Rectal smooth muscle tissue (tissue), 1 donor: ENCODE measurements around the gene SLC5A10.

Source experiments
- H3K27ac ChIP-seq: one replicate; pipeline ENCODE4 v1.7.0; 2013; ENCODE audit warnings: low read depth, low read length, inconsistent platforms
- H3K27me3 ChIP-seq: one replicate; pipeline ENCODE4 v1.7.0; 2013; ENCODE audit warnings: low read length; ENCODE audit not compliant: control insufficient read depth, insufficient read depth
- H3K36me3 ChIP-seq: one replicate; pipeline ENCODE4 v1.7.0; 2013; ENCODE audit warnings: low read length; ENCODE audit not compliant: control insufficient read depth, insufficient read depth
- H3K4me1 ChIP-seq: one replicate; pipeline ENCODE4 v1.7.0; 2013; ENCODE audit warnings: low read length; ENCODE audit not compliant: control insufficient read depth, insufficient read depth
- H3K4me3 ChIP-seq: one replicate; pipeline ENCODE4 v1.7.0; 2013; ENCODE audit warnings: low read length
- H3K9ac ChIP-seq: one replicate; pipeline ENCODE4 v1.7.0; 2013; ENCODE audit warnings: low read length

The SLC5A10 gene

DNA sequence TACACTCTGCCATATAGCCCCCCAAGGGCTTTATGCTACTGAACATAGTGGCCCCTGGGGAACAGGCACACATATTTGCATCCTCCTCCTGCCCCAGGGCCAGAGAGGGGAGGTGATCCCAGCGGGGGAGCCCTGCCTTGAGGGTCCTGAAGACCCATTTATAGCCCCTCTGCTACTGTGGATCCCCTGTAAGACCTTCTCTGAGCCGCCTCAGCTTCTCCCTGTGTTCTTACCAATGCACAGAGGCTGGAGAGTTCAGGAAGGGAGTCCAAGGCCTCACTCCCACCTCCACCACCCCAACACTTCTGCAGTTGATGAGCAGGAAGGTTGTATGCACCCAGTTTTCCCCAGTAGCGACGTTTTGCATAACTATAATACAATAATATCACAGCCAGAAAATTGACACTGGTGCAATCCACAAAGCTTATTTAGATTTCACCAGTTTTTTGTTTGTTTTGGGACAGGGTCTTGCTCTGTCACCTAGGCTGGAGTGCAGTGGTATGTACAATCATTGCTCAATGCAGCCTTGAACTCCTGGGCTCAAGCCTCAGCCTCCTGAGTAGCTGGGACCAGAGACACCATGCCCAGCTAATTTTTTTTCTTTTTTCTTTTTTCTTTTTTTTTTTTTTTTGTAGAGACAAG is 53.9 kb downstream of the SLC5A10 start:
- H3K27ac ChIP-seq, result no peak overlapping the region
- H3K9ac ChIP-seq, result no peak overlapping the region
- H3K36me3 ChIP-seq, result no peaks in the 10 kb centered on the region
- H3K4me3 ChIP-seq, result no peak overlapping the region
- H3K4me1 ChIP-seq, result peaks cover 4% of the 10 kb centered on the region
- no peaks in the 10 kb centered on the region for H3K27me3 ChIP-seq

DNA sequence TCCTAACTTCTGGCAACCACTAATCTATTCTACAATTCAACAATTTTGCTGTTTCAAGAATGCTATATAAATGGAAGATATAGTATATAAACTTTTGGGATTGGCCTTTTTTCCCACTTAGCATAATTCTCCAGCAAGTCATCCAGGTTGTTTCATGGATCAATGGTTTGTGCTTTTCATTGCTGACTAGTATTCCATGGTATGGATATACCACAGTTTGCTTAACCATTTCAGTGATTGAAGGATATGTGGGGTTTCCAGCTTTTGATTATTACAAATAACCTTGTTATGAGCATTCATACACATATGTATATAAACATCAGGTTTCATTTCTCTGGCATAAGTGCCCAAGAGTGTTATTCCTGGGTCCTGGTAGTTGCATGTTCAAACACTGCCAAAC is 54.7 kb downstream of the SLC5A10 start:
- peaks cover 4% of the 10 kb centered on the region for H3K4me1 ChIP-seq
- no peaks in the 10 kb centered on the region for H3K36me3 ChIP-seq
- no peak overlapping the region for H3K9ac ChIP-seq
- no peak overlapping the region for H3K4me3 ChIP-seq
- no peaks in the 10 kb centered on the region for H3K27me3 ChIP-seq
- no peak overlapping the region for H3K27ac ChIP-seq

DNA sequence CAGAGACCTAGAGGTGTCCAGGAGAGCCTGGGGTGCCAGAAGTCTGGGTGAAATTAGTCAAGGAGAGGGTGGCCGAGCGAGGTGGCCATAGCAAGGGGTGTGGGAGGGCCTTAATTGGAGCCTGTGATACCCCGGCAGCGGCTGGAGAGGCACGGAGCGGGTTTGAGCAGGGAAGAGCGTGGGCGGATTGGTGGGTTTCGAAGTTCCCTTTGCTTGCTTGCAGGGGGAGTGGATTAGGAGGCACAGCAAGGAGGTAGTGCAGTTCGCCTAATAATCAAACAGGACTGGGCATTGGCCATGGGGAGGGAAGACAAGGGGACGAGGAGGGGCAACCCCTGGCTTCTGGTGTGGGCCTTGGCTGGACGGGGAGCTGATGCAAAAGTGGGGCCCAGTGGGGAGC is 58.0 kb downstream of the SLC5A10 start:
- Histone ChIP-seq H3K4me3 (no peak overlapping the region), H3K27me3 (no peaks in the 10 kb centered on the region), H3K36me3 (no peaks in the 10 kb centered on the region), H3K27ac (no peak overlapping the region), H3K4me1 (peaks cover under 1% of the 10 kb centered on the region), H3K9ac (no peak overlapping the region)

DNA sequence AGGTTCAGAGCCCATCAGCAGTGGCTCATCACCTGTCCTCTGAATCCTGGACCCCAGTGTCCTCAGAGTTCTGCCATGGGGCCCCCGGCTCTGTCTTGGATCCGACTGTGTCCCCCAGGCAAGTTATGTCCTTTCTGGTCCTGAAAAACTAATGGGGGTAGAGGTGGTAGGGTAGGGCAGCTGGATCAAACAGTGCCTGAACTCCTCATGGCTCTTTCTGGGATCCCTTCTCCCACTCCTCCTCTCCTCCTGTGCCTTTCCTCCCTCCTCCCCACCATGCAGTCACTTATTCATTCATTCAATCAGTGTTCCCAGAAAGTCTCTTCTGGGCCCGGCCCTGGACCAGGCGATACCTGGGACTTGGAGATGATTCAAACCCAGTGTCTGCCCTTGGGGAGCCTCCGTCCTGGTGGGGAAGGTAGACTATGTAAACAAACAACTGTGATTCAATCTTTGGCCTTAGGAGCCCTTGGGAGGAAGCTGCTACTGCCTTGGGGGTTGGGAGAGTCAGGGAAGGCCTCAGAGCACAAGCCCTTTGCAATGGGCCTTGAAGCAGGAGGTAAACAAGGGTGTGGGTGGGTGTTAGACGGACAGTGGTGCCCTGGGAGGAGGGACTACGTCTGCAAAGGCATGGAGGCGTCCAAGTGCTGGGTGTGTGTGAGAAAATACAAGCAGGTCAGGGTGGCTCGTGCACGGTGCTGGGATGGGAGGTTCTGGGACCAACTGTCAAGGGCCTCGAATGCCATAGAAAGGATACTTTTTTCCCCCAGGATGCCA is 59.0 kb downstream of the SLC5A10 start:
- no peaks in the 10 kb centered on the region for H3K36me3 ChIP-seq
- no peak overlapping the region for H3K27ac ChIP-seq
- no peak overlapping the region for H3K9ac ChIP-seq
- H3K27me3 ChIP-seq, result no peaks in the 10 kb centered on the region
- no peak overlapping the region for H3K4me3 ChIP-seq
- H3K4me1 ChIP-seq, result no peaks in the 10 kb centered on the region

DNA sequence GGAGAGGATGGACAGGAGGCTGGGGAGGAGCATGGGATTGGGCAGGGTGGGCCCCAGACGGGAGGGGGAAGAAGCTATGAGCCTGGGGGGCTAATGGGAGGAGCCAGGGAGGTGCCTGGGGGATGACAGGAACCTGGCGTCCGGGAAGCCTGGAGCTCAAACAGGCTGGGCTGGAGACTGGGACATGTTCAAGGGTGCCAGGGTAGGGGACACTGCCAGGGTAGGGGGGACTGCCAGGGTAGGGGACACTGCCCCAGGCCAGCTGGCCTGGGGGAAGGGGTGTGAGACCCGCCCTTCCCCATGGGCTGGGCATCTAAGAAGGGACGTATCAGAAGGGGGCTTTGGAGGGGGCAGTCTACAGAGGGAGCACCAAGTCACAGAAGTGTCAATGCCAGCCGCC is 59.6 kb downstream of the SLC5A10 start:
- H3K4me3 ChIP-seq, result no peak overlapping the region
- H3K9ac ChIP-seq, result no peak overlapping the region
- no peak overlapping the region for H3K27ac ChIP-seq
- no peaks in the 10 kb centered on the region for H3K27me3 ChIP-seq
- H3K36me3 ChIP-seq, result no peaks in the 10 kb centered on the region
- no peaks in the 10 kb centered on the region for H3K4me1 ChIP-seq

DNA sequence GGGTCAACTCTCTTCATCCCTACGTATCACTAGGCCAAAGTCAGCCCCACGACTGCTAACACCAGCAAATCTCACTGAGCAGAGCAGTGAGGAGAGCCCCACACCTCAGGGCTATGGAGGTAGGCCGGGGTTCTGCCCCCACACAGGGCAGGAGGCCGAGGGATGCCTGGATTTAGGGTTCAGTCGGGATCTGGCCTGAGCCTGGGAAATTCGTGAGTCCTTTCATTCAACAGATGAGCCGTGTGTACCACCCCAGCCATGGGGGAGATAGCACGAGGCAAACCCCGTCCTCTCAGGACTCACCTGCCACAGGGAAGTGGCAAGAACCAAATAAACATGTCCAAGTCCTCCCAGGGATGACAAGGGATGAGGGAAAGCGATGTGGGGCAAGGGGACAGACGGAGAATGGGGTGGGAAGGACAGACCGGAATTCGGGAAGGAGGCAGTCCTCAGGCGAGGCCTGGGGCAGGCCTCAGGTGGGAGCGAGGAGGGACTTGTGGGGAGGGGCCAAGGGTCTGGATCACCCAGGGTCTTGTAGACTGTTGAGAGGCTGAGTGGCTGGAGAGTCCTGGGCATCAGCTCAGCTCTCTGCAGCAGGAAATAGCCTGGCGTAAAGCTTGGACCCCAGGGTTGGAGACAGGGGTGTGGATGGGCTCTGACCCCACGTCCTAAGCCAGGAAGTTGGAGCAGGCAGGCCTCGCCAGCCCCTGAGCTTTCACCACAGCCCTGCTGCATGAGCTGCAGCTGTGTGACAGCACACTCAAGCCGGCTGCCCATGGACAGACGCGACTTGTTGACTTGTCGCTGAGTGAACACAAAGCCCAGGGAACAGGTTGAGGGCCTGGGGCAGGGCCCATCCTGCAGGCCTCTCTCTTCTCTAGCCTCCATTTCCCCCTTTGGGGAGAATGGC is 60.5 kb downstream of the SLC5A10 start:
- Histone ChIP-seq H3K9ac (no peak overlapping the region), H3K4me3 (no peak overlapping the region), H3K27me3 (no peaks in the 10 kb centered on the region), H3K4me1 (no peaks in the 10 kb centered on the region), H3K27ac (no peak overlapping the region), H3K36me3 (no peaks in the 10 kb centered on the region)

DNA sequence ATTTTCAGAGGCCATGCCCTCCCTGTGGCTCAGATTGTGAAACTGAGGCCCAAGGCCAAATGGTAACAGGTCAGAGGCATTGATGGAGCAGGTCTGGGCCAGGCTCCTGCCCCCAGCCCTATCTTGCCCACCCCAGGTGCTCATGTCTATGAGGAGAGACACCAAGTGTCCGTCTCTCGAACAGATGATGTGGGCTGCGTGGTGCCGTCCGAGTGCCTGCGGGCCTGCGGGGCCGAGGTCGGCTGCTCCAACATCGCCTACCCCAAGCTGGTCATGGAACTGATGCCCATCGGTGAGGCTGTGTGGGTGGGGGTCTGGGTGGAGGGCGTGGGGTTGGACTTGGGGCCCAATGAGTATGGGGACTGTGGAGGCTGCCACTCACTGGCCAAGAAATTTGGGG is 61.3 kb downstream of the SLC5A10 start:
- Histone ChIP-seq H3K9ac (no peak overlapping the region), H3K4me3 (no peak overlapping the region), H3K36me3 (no peaks in the 10 kb centered on the region), H3K4me1 (no peaks in the 10 kb centered on the region), H3K27me3 (no peaks in the 10 kb centered on the region), H3K27ac (no peak overlapping the region)

DNA sequence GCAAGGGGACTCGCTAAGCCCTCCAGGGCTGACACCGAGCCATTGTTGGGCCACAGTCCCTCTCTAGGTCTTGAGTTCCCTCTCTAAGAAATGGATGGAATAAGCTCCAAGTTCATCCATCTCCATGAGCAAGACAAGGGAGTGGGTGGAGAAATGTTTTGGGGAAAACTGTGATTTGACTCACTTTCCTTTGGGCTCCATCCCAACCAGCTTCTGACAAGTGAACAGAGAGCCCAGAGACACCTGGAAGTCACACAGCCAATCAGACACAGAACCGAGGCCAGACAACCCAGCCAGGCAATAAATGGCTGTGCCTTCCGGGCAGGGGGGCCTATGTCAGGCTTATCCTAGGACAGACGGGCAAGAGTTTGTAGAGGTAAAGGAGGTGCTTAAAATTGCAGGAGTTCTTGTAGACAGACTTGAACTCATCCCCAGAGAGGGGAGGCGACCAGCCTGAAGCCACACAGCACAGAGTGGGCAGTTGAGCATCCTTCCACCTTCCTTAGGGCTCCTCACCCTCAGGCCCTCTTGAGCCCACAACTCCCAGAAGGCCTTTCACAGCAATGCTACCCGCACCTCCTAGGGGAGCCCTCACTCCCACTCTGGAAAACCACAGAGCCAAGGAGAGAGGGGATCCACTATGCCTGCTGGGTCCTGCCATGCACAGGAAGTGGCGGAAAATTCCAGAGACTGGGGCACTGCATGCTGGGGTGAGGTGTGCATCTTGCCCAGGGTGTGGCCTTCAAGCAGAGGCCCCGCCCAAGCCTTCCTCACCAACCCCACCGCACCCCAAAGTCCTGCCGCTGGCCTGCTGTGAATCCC is 62.1 kb downstream of the SLC5A10 start:
- H3K27ac ChIP-seq, result no peak overlapping the region
- no peaks in the 10 kb centered on the region for H3K27me3 ChIP-seq
- H3K4me3 ChIP-seq, result no peak overlapping the region
- no peak overlapping the region for H3K9ac ChIP-seq
- no peaks in the 10 kb centered on the region for H3K4me1 ChIP-seq
- no peaks in the 10 kb centered on the region for H3K36me3 ChIP-seq

DNA sequence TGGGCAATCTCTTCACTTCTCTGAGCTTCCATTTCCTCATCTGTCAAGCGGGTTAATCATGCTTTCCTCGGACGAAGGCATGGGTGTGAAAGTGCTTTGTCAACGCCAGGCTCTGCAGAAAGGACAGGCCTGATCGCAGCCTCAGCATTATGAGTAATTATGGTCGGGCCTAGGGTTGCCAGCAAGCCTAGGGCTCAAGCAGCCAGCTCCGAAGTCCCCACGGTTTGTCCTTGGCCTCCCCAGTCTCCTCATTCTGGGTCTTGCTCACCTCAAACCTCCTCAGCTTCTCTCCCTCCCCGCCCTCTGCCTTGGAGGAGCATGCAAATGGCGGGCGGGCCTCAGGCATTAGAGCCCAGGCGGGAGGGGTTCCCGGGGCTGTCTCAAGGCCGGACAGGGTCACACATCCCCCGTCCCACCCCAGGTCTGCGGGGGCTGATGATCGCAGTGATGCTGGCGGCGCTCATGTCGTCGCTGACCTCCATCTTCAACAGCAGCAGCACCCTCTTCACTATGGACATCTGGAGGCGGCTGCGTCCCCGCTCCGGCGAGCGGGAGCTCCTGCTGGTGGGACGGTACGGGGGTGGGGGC is 62.8 kb downstream of the SLC5A10 start:
- Histone ChIP-seq H3K27me3 (no peaks in the 10 kb centered on the region), H3K4me3 (no peak overlapping the region), H3K4me1 (no peaks in the 10 kb centered on the region), H3K9ac (no peak overlapping the region), H3K27ac (no peak overlapping the region), H3K36me3 (no peaks in the 10 kb centered on the region)

DNA sequence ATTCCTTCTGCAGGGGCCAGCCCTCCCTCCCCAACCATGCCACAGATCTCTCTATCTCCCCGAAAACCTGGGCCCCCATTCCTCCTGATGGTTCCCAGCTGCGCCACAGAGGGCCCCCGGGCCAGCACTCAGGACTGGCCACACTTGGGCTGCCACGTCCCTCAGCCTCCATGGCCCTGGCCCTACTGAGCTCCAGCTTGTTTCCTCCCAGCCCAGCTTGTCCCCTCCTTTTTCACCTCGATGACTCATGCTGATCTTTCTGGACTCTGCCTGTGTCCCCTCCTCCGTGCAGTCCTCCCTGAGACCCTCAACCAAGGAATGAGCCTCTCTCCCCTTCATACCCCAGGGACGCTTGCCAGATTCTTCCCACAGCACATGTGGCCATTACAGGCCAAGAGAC is 63.5 kb downstream of the SLC5A10 start:
- Histone ChIP-seq H3K36me3 (no peaks in the 10 kb centered on the region), H3K9ac (no peak overlapping the region), H3K27ac (no peak overlapping the region), H3K4me1 (no peaks in the 10 kb centered on the region), H3K4me3 (no peak overlapping the region), H3K27me3 (no peaks in the 10 kb centered on the region)

DNA sequence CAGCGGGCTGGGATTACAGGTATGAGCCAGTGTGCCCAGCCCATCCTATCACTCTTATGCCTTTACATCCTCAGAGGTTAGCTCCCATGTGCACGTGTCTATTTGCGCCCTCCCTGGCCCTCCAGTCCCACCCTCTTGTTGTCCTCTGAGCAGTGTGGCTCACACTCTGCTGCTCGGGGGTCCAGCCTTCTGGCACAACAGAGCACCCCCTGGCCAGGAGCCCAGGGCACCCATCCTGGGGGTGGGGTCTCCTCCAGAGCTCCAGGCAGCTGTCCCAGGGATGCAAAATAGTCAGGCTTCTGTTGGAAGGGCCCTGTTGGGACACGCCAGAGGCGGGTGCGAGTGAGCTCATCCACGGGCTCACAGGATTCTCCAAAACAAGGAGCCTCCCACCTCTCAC is 64.3 kb downstream of the SLC5A10 start:
- no peak overlapping the region for H3K27ac ChIP-seq
- H3K36me3 ChIP-seq, result no peaks in the 10 kb centered on the region
- no peak overlapping the region for H3K9ac ChIP-seq
- no peaks in the 10 kb centered on the region for H3K4me1 ChIP-seq
- H3K27me3 ChIP-seq, result no peaks in the 10 kb centered on the region
- no peak overlapping the region for H3K4me3 ChIP-seq
